Duodenal mucosa (tissue), 2 donors: ENCODE results near the gene RALGPS1.

Experiments
- H3K27ac ChIP-seq: one replicate; pipeline ENCODE4 v1.7.0; 2013; ENCODE audit warnings: low read depth, low read length
- H3K27me3 ChIP-seq, 2 donors: one replicate each; pipeline ENCODE4 v1.7.0; 2013; ENCODE audit warnings: low read length in 2 of 2, control low read depth in 1 of 2; ENCODE audit not compliant: insufficient read depth in 2 of 2, control insufficient read depth in 1 of 2
- H3K36me3 ChIP-seq, 2 donors: one replicate each; pipeline ENCODE4 v1.7.0; 2013; ENCODE audit warnings: low read length in 2 of 2, control low read depth in 1 of 2; ENCODE audit not compliant: insufficient read depth in 2 of 2, control insufficient read depth in 1 of 2
- H3K4me1 ChIP-seq, 2 donors: one replicate each; pipeline ENCODE4 v1.7.0; 2013; ENCODE audit warnings: low read length in 2 of 2, control low read depth in 1 of 2; ENCODE audit not compliant: insufficient read depth in 2 of 2, control insufficient read depth in 1 of 2
- H3K4me3 ChIP-seq, 2 donors: one replicate each; pipeline ENCODE4 v1.7.0; 2013; ENCODE audit warnings: low read length in 2 of 2, low read depth in 1 of 2
- H3K9ac ChIP-seq, 2 donors: one replicate each; pipeline ENCODE4 v1.7.0; 2013; ENCODE audit warnings: low read length in 2 of 2, low read depth in 1 of 2
- H3K9me3 ChIP-seq, 2 donors: one replicate each; pipeline ENCODE4 v1.7.0; 2013; ENCODE audit warnings: low read length in 2 of 2, control low read depth in 1 of 2; ENCODE audit not compliant: control insufficient read depth in 1 of 2

Gene RALGPS1

GRCh38 chr9:127123064-127123890 is 208.7 kb downstream of the RALGPS1 start:
- H3K4me3 ChIP-seq = peak overlapping the region in 1 of 2 donors; percentile 24
- peaks cover 7 to 27% of the 10 kb centered on the region in 2 donors for H3K4me1 ChIP-seq
- H3K27ac ChIP-seq = peak overlapping the region; percentile 55
- peaks cover 0 to 13% of the 10 kb centered on the region in 2 donors for H3K36me3 ChIP-seq
- no peaks in the 10 kb centered on the region for H3K27me3 ChIP-seq
- no peak overlapping the region for H3K9ac ChIP-seq
- no peaks in the 10 kb centered on the region for H3K9me3 ChIP-seq

GRCh38 chr9:127124111-127124531 is 209.5 kb downstream of the RALGPS1 start:
- H3K36me3 ChIP-seq = peaks cover 0 to 9% of the 10 kb centered on the region in 2 donors
- H3K9me3 ChIP-seq = no peaks in the 10 kb centered on the region
- no peak overlapping the region for H3K27ac ChIP-seq

GRCh38 chr9:127124792-127125191 is 210.2 kb downstream of the RALGPS1 start:
- no peak overlapping the region for H3K27ac ChIP-seq
- H3K4me3 ChIP-seq = no peak overlapping the region
- H3K9ac ChIP-seq = no peak overlapping the region
- peaks cover 13 to 29% of the 10 kb centered on the region in 2 donors for H3K4me1 ChIP-seq
- H3K27me3 ChIP-seq = no peaks in the 10 kb centered on the region
- peaks cover 0 to 2% of the 10 kb centered on the region in 2 donors for H3K36me3 ChIP-seq
- H3K9me3 ChIP-seq = no peaks in the 10 kb centered on the region

More at GRCh38 chr9:127124111-127124531, 209.5 kb downstream of the RALGPS1 start:
- Histone ChIP-seq H3K4me3 (no peak overlapping the region), H3K9ac (no peak overlapping the region), H3K4me1 (peaks cover 13 to 29% of the 10 kb centered on the region in 2 donors), H3K27me3 (no peaks in the 10 kb centered on the region)

GRCh38 chr9:127126971-127127370 is 212.4 kb downstream of the RALGPS1 start:
- no peak overlapping the region for H3K9ac ChIP-seq
- peaks cover 17 to 22% of the 10 kb centered on the region in 2 donors for H3K4me1 ChIP-seq
- no peak overlapping the region for H3K27ac ChIP-seq
- no peak overlapping the region for H3K4me3 ChIP-seq
- H3K27me3 ChIP-seq = no peaks in the 10 kb centered on the region
- H3K36me3 ChIP-seq = no peaks in the 10 kb centered on the region
- H3K9me3 ChIP-seq = no peaks in the 10 kb centered on the region

GRCh38 chr9:127128341-127129072 is 213.9 kb downstream of the RALGPS1 start:
- H3K4me1 ChIP-seq = peaks cover 13 to 14% of the 10 kb centered on the region in 2 donors
- H3K4me3 ChIP-seq = no peak overlapping the region
- H3K27ac ChIP-seq = no peak overlapping the region
- no peak overlapping the region for H3K9ac ChIP-seq
- no peaks in the 10 kb centered on the region for H3K27me3 ChIP-seq
- H3K9me3 ChIP-seq = no peaks in the 10 kb centered on the region
- no peaks in the 10 kb centered on the region for H3K36me3 ChIP-seq

- Histone ChIP-seq H3K4me3 (no peak overlapping the region), H3K9me3 (no peaks in the 10 kb centered on the region), H3K27me3 (no peaks in the 10 kb centered on the region), H3K4me1 (peaks cover 12 to 13% of the 10 kb centered on the region in 2 donors), H3K36me3 (no peaks in the 10 kb centered on the region), H3K9ac (no peak overlapping the region), H3K27ac (no peak overlapping the region)
Observed at GRCh38 chr9:127129073-127129717, 214.6 kb downstream of the RALGPS1 start.

- Histone ChIP-seq H3K4me3 (no peak overlapping the region), H3K27me3 (no peaks in the 10 kb centered on the region), H3K4me1 (peaks cover 12 to 14% of the 10 kb centered on the region in 2 donors), H3K27ac (no peak overlapping the region), H3K9me3 (no peaks in the 10 kb centered on the region), H3K36me3 (no peaks in the 10 kb centered on the region), H3K9ac (no peak overlapping the region)
Observed at GRCh38 chr9:127129718-127130085, 215.1 kb downstream of the RALGPS1 start.

GRCh38 chr9:127130235-127130634 is 215.7 kb downstream of the RALGPS1 start:
- H3K9me3 ChIP-seq = no peaks in the 10 kb centered on the region
- no peaks in the 10 kb centered on the region for H3K36me3 ChIP-seq
- no peak overlapping the region for H3K27ac ChIP-seq
- no peaks in the 10 kb centered on the region for H3K27me3 ChIP-seq
- no peak overlapping the region for H3K9ac ChIP-seq
- H3K4me1 ChIP-seq = peaks cover 12 to 18% of the 10 kb centered on the region in 2 donors
- no peak overlapping the region for H3K4me3 ChIP-seq

- H3K27me3 ChIP-seq = no peaks in the 10 kb centered on the region
- H3K9me3 ChIP-seq = no peaks in the 10 kb centered on the region
- H3K9ac ChIP-seq = no peak overlapping the region
- H3K36me3 ChIP-seq = no peaks in the 10 kb centered on the region
- H3K4me1 ChIP-seq = peaks cover 12 to 18% of the 10 kb centered on the region in 2 donors
- no peak overlapping the region for H3K4me3 ChIP-seq
- H3K27ac ChIP-seq = peak overlapping the region; percentile 23
Observed at GRCh38 chr9:127130661-127131538, 216.3 kb downstream of the RALGPS1 start.
